ENCODE measurements around the gene DSCAM. TPM values are rescaled to one million over a fixed set of nuclear protein-coding genes. Genes with fewer than 3 reads are reported as not detected.

DSCAM gene
- total and polyA plus RNA-seq, 2 experiments from 2014 or later: 0.23 to 0.42 TPM

DNA sequence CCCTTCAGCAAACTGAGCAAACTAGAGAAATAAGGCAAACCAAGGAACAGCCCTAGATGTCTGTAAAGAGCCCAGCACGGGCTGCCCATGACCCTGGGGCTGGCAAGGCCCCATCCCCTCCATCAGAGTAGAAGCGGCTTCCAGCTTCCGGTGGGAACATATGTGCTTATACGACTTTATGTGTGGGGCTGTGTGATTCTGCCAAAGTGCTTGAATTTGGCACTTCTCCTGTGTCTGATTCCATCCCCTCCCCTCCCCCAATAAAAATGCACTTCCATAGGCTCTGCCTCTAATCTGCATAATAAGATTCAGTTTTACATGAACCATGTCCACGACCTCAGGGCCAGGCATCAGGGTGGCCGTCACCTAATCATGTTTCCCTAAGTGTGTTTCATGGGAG is 236.6 kb downstream of the DSCAM start:
- no peak for DNase-seq (ENCODE audit: low read depth in 1 of 2, low spot score in 1 of 2)
- TF ChIP-seq, protein P1, sequence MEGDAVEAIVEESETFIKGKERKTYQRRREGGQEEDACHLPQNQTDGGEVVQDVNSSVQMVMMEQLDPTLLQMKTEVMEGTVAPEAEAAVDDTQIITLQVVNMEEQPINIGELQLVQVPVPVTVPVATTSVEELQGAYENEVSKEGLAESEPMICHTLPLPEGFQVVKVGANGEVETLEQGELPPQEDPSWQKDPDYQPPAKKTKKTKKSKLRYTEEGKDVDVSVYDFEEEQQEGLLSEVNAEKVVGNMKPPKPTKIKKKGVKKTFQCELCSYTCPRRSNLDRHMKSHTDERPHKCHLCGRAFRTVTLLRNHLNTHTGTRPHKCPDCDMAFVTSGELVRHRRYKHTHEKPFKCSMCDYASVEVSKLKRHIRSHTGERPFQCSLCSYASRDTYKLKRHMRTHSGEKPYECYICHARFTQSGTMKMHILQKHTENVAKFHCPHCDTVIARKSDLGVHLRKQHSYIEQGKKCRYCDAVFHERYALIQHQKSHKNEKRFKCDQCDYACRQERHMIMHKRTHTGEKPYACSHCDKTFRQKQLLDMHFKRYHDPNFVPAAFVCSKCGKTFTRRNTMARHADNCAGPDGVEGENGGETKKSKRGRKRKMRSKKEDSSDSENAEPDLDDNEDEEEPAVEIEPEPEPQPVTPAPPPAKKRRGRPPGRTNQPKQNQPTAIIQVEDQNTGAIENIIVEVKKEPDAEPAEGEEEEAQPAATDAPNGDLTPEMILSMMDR (IDR thresholded peaks at IDR 0.05; ENCODE audit: low read depth, low read length): no peak
- no peak overlapping the region for H3K4me3 ChIP-seq
- no peaks in the 10 kb centered on the region for H3K27me3 ChIP-seq
- no peaks in the 10 kb centered on the region for H3K36me3 ChIP-seq
- no peaks in the 10 kb centered on the region for H3K9me3 ChIP-seq (ENCODE audit: low read depth)
- no peak overlapping the region for H3K27ac ChIP-seq
- H3K4me1 ChIP-seq (ENCODE audit: low read depth): no peaks in the 10 kb centered on the region

- TF ChIP-seq, protein P1 (IDR thresholded peaks at IDR 0.05; ENCODE audit: low read depth, low read length): no peak
Measured at GRCh38 chr21:40606341-40606740, 240.6 kb downstream of the DSCAM start.

DNA sequence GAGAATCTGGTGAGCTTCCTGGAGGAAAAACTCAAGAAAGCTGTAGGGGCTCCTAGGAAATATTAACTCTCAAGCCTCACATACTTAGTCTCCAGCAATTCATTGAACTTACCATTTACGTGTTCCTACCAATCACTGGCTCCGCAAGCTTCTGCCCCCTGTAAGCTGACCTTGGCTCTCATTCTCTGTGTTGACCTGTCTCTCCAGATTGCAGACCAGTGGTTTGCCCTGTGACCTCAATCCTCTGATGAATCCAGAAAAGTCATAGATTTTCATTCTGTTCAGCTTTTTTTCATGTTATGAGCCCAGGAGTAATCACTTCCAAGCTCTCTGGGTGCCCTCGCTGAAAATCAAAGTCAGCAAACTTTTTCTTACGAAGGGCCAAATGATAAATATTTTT is 241.9 kb downstream of the DSCAM start:
- TF ChIP-seq, protein P1 (IDR thresholded peaks at IDR 0.05; ENCODE audit: low read depth, low read length): no peak

More at GRCh38 chr21:40606341-40606740, 240.6 kb downstream of the DSCAM start:
- Histone ChIP-seq H3K27ac (no peak overlapping the region), H3K4me3 (no peak overlapping the region), H3K4me1 (ENCODE audit: low read depth) (no peaks in the 10 kb centered on the region), H3K9me3 (ENCODE audit: low read depth) (no peaks in the 10 kb centered on the region), H3K27me3 (no peaks in the 10 kb centered on the region), H3K36me3 (no peaks in the 10 kb centered on the region)
- DNase-seq (ENCODE audit: low read depth in 1 of 2, low spot score in 1 of 2): no peak

DNA sequence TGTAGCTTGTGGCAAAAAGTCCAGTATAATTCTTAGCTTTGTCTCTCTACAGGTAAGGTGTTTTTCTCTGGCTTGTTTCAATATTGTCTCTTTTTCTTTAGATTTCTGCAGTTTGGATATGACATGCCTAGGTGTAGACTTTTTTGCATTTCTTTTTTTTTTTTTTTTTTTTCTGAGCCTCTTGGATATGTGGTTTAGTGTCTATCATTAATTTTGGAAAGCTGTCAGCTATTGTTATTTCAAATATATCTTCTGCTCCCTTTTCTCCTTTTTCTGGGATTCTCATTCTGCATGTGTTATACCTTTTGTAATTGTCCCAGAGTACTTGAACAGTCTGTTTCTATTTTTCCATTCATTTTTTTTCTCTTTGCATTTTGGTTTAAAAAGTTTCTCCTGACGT is 243.2 kb downstream of the DSCAM start:
- H3K9me3 ChIP-seq (ENCODE audit: low read depth): no peaks in the 10 kb centered on the region
- no peaks in the 10 kb centered on the region for H3K36me3 ChIP-seq
- TF ChIP-seq, protein P1 (IDR thresholded peaks at IDR 0.05; ENCODE audit: low read depth, low read length): no peak
- H3K27me3 ChIP-seq: no peaks in the 10 kb centered on the region
- DNase-seq (ENCODE audit: low read depth in 1 of 2, low spot score in 1 of 2): no peak
- no peaks in the 10 kb centered on the region for H3K4me1 ChIP-seq (ENCODE audit: low read depth)
- no peak overlapping the region for H3K27ac ChIP-seq
- no peak overlapping the region for H3K4me3 ChIP-seq

More for the DNA sequence above, 241.9 kb downstream of the DSCAM start:
- Histone ChIP-seq H3K9me3 (ENCODE audit: low read depth) (no peaks in the 10 kb centered on the region), H3K27me3 (no peaks in the 10 kb centered on the region), H3K4me1 (ENCODE audit: low read depth) (no peaks in the 10 kb centered on the region), H3K4me3 (no peak overlapping the region), H3K36me3 (no peaks in the 10 kb centered on the region), H3K27ac (no peak overlapping the region)
- no peak for DNase-seq (ENCODE audit: low read depth in 1 of 2, low spot score in 1 of 2)

GRCh38 chr21:40602080-40602479 is 244.9 kb downstream of the DSCAM start:
- Histone ChIP-seq H3K36me3 (no peaks in the 10 kb centered on the region), H3K4me1 (ENCODE audit: low read depth) (no peaks in the 10 kb centered on the region), H3K27ac (no peak overlapping the region), H3K27me3 (no peaks in the 10 kb centered on the region), H3K4me3 (no peak overlapping the region), H3K9me3 (ENCODE audit: low read depth) (no peaks in the 10 kb centered on the region)
- TF ChIP-seq, protein P1 (IDR thresholded peaks at IDR 0.05; ENCODE audit: low read depth, low read length): no peak
- DNase-seq (ENCODE audit: low read depth in 1 of 2, low spot score in 1 of 2): no peak

DNA sequence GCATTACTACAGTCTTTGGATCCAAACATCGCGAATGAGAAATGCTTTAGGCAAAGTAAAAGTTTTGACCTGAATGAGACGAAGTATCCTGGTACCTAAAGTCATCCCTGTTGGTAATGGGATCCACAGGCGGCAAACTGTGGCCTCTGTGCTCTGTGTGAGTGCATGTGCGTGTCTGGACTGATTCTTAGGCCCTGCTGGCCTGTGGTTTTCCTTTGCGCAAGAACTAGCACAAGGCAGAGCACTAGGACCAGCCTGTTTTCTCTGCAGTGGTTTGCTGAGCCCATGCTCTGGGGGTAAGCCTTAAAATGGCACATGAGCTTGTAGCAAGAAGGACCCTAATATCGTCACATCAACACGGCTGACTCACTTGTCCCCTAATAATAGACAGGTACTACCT is 251.2 kb downstream of the DSCAM start:
- DNase-seq (ENCODE audit: low read depth in 1 of 2, low spot score in 1 of 2): no peak
- TF ChIP-seq, protein P1 (IDR thresholded peaks at IDR 0.05; ENCODE audit: low read depth, low read length): no peak
- no peak overlapping the region for H3K27ac ChIP-seq
- H3K9me3 ChIP-seq (ENCODE audit: low read depth): no peaks in the 10 kb centered on the region
- no peak overlapping the region for H3K4me3 ChIP-seq
- no peaks in the 10 kb centered on the region for H3K27me3 ChIP-seq
- H3K36me3 ChIP-seq: no peaks in the 10 kb centered on the region
- no peaks in the 10 kb centered on the region for H3K4me1 ChIP-seq (ENCODE audit: low read depth)
